ENCODE results near the gene SPAG4. TPM values are rescaled to one million over a fixed set of nuclear protein-coding genes. Genes with fewer than 3 reads are reported as not detected.

The SPAG4 gene
- polyA plus RNA-seq, 3 donors: 0.12 to 0.51 TPM; not detected in 1

DNA sequence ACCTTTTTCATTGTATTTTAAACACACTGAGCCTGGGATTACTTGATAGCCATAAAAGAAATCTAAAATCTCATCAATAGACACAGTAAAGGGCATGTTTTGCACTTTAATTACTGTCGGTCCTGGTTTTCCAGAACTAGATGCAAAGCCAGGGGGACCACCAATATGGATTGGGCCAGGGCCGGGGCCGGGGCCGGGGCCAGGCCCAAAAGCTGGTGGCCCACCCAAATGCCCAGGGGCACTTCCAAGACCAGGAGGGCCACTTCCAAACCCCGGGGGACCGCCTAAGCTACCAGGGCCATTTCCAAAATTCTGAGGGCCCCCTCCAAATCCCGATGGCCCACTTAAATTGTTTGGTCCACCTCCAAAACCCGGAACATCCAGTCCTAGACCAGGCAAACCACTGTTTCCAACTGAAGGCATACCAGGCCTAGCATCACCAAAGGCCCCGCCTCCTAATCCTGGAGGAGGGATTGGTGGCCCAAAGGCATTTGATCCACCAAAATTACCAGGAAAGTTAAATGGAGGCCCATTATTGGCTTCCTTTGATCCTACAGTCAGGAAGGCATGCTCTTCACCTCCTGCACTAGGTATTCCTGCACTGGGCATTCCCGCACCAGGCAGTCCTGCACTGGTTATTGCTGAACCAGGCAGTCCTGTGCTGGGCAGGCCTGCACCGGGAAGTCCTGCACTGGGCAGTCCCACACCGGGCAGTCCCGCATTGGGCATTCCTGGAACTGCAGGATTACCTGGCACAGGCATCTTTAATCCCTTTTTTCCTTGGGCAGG, 37.2 kb downstream of the SPAG4 start:
- no peak overlapping the region for H3K4me3 ChIP-seq (replicated peaks in 1 of 3; ENCODE audit: low read depth in 2 of 3, low read length in 3 of 3)
- Mint-ChIP-seq H3K36me3 (peaks cover 19 to 25% of the 10 kb centered on the region in 2 donors), H3K4me3 (no peak overlapping the region), H3K4me1 (peaks cover 4% of the 10 kb centered on the region), H3K27ac (no peak overlapping the region), H3K9me3 (no peaks in the 10 kb centered on the region), H3K27me3 (ENCODE audit: low read depth in 3 of 3) (no peaks in the 10 kb centered on the region)
- H3K36me3 ChIP-seq (replicated peaks in 1 of 2; ENCODE audit: control insufficient read depth in 1 of 2, insufficient read depth in 2 of 2, low read length in 2 of 2): peaks cover 47 to 88% of the 10 kb centered on the region in 2 donors
- H3K27ac ChIP-seq (ENCODE audit: low read depth in 1 of 2, low read length in 2 of 2): no peak overlapping the region
- no peak overlapping the region for H3K9ac ChIP-seq (ENCODE audit: insufficient read depth, low read length, poor library complexity, severe bottlenecking)
- H3K9me3 ChIP-seq (replicated peaks in 1 of 2; ENCODE audit: control insufficient read depth in 1 of 2, insufficient read depth in 1 of 2, low read length in 2 of 2): no peaks in the 10 kb centered on the region
- no peaks in the 10 kb centered on the region for H3K27me3 ChIP-seq (ENCODE audit: control insufficient read depth in 2 of 2, insufficient read depth in 2 of 2, low read length in 2 of 2)
- no peak overlapping the region for H3K4me2 ChIP-seq (replicated peaks; ENCODE audit: extremely low read depth, low read length, poor library complexity, severe bottlenecking)
- TF ChIP-seq, protein P1, sequence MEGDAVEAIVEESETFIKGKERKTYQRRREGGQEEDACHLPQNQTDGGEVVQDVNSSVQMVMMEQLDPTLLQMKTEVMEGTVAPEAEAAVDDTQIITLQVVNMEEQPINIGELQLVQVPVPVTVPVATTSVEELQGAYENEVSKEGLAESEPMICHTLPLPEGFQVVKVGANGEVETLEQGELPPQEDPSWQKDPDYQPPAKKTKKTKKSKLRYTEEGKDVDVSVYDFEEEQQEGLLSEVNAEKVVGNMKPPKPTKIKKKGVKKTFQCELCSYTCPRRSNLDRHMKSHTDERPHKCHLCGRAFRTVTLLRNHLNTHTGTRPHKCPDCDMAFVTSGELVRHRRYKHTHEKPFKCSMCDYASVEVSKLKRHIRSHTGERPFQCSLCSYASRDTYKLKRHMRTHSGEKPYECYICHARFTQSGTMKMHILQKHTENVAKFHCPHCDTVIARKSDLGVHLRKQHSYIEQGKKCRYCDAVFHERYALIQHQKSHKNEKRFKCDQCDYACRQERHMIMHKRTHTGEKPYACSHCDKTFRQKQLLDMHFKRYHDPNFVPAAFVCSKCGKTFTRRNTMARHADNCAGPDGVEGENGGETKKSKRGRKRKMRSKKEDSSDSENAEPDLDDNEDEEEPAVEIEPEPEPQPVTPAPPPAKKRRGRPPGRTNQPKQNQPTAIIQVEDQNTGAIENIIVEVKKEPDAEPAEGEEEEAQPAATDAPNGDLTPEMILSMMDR (IDR thresholded peaks at IDR 0.05): no peak
- peaks cover 100% of the 10 kb centered on the region for H4K20me1 ChIP-seq (ENCODE audit: insufficient read depth, low read length)
- intact Hi-C loops (cut with micrococcal nuclease): no loop called here
- no peak overlapping the region for H2AFZ ChIP-seq (ENCODE audit: insufficient read depth, low read depth, low read length, poor library complexity, severe bottlenecking)
- peaks cover 98% of the 10 kb centered on the region for H3K79me2 ChIP-seq (ENCODE audit: insufficient read depth, low read length)
- over 99% methylated on average over 12 of the region's 13 CpGs for WGBS (ENCODE audit: insufficient coverage)
- no peak for DNase-seq
- H3K4me1 ChIP-seq (ENCODE audit: control insufficient read depth in 1 of 2, insufficient read depth in 2 of 2, low read length in 2 of 2): no peaks in the 10 kb centered on the region

DNA sequence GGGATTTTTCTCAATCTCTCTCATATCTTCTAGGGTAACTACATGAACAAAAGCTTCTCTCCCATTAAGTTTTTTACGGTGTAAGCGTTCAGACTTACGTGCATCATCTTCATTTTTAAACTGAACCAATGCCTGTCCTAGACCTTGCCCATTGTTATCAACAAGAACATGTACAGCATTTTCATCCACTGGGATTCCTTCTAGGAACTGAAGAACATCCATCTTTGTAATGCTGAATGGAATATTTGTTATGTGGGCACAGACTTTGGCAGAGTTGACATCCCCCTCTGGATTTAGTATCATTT, 37.8 kb downstream of the SPAG4 start:
- H3K27ac Mint-ChIP-seq: no peak overlapping the region
- Histone ChIP-seq H3K27me3 (ENCODE audit: control insufficient read depth in 2 of 2, insufficient read depth in 2 of 2, low read length in 2 of 2) (no peaks in the 10 kb centered on the region), H2AFZ (ENCODE audit: insufficient read depth, low read depth, low read length, poor library complexity, severe bottlenecking) (no peak overlapping the region), H3K9me3 (replicated peaks in 1 of 2; ENCODE audit: control insufficient read depth in 1 of 2, insufficient read depth in 1 of 2, low read length in 2 of 2) (no peaks in the 10 kb centered on the region), H3K36me3 (replicated peaks in 1 of 2; ENCODE audit: control insufficient read depth in 1 of 2, insufficient read depth in 2 of 2, low read length in 2 of 2) (peaks cover 47 to 83% of the 10 kb centered on the region in 2 donors), H3K9ac (ENCODE audit: insufficient read depth, low read length, poor library complexity, severe bottlenecking) (no peak overlapping the region), H4K20me1 (ENCODE audit: insufficient read depth, low read length) (peaks cover 99% of the 10 kb centered on the region), H3K27ac (ENCODE audit: low read depth in 1 of 2, low read length in 2 of 2) (no peak overlapping the region), H3K79me2 (ENCODE audit: insufficient read depth, low read length) (peaks cover 98% of the 10 kb centered on the region), H3K4me1 (ENCODE audit: control insufficient read depth in 1 of 2, insufficient read depth in 2 of 2, low read length in 2 of 2) (no peaks in the 10 kb centered on the region), H3K4me2 (replicated peaks; ENCODE audit: extremely low read depth, low read length, poor library complexity, severe bottlenecking) (no peak overlapping the region), H3K4me3 (replicated peaks in 1 of 3; ENCODE audit: low read depth in 2 of 3, low read length in 3 of 3) (no peak overlapping the region)
- H3K4me3 Mint-ChIP-seq: no peak overlapping the region
- 96% methylated on average over 3 of the region's 3 CpGs for WGBS (ENCODE audit: insufficient coverage)
- intact Hi-C loops (cut with micrococcal nuclease): no loop called here
- H3K9me3 Mint-ChIP-seq: no peaks in the 10 kb centered on the region
- peaks cover 4% of the 10 kb centered on the region for H3K4me1 Mint-ChIP-seq
- H3K36me3 Mint-ChIP-seq: peaks cover 19 to 23% of the 10 kb centered on the region in 2 donors
- TF ChIP-seq, protein P1 (IDR thresholded peaks at IDR 0.05): no peak
- no peak for DNase-seq
- H3K27me3 Mint-ChIP-seq (ENCODE audit: low read depth in 3 of 3): no peaks in the 10 kb centered on the region
